PFSK-1 (cell line): ENCODE data around the gene TAX1BP1.

ENCODE experiments used
- FOXP2 ChIP-seq: optimal IDR thresholded peaks from 2 replicates; pipeline ENCODE3; 2011; ENCODE audit warnings: borderline replicate concordance, control low read depth, inconsistent platforms; ENCODE audit not compliant: insufficient read depth; ENCODE audit errors: extremely low read length, extremely low read depth
- POLR2AphosphoS5 ChIP-seq: IDR thresholded peaks from 2 replicates; pipeline ENCODE4 v1.6.1; 2012; ENCODE audit warnings: low read depth, mild to moderate bottlenecking, control low read depth, low read length, moderate library complexity
- SIN3A ChIP-seq: IDR thresholded peaks from 2 replicates; pipeline ENCODE4 v1.6.1; 2012; ENCODE audit warnings: mild to moderate bottlenecking, low read length, moderate library complexity, borderline replicate concordance; ENCODE audit not compliant: insufficient read depth
- TAF1 ChIP-seq: IDR thresholded peaks from 2 replicates; pipeline ENCODE4 v1.6.1; 2012; ENCODE audit warnings: low read length, control low read depth, borderline replicate concordance; ENCODE audit not compliant: insufficient read depth
- TF ChIP-seq, protein P1 (sequence below), 2 experiments: IDR thresholded peaks; 2 replicates each; pipeline versions ENCODE4 v1.6.1 to v1.8.0; 2011 to 2012; ENCODE audit warnings: low read depth in 2 of 2, low read length in 2 of 2, control low read depth in 1 of 2, inconsistent platforms in 1 of 2, mild to moderate bottlenecking in 1 of 2, moderate library complexity in 1 of 2; ENCODE audit not compliant: insufficient read depth in 1 of 2

TAX1BP1 gene

DNA sequence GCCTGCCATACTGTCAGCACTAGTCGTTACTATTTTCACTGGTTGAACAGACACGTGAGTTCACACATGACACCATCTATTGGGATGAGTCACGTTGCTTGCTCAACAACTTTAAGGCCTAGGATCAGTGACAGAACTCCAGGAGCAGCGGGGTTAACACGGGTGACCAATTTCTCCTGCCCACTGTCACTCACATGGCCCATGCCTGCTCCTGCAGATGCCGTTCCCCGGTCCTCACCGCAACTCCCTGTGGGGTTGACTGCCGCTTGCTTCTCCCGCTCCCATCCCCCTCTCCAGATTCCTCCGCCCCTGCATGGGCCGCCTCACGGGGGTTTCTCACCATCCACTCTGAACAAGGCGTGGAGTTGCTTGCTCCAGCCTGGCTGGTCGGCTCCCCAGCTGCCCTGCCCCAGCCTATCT is 128.2 kb downstream of the TAX1BP1 start:
- no peak for TF ChIP-seq SIN3A
- TF ChIP-seq FOXP2 = no peak
- TF ChIP-seq TAF1 = no peak
- TF ChIP-seq, protein P1, sequence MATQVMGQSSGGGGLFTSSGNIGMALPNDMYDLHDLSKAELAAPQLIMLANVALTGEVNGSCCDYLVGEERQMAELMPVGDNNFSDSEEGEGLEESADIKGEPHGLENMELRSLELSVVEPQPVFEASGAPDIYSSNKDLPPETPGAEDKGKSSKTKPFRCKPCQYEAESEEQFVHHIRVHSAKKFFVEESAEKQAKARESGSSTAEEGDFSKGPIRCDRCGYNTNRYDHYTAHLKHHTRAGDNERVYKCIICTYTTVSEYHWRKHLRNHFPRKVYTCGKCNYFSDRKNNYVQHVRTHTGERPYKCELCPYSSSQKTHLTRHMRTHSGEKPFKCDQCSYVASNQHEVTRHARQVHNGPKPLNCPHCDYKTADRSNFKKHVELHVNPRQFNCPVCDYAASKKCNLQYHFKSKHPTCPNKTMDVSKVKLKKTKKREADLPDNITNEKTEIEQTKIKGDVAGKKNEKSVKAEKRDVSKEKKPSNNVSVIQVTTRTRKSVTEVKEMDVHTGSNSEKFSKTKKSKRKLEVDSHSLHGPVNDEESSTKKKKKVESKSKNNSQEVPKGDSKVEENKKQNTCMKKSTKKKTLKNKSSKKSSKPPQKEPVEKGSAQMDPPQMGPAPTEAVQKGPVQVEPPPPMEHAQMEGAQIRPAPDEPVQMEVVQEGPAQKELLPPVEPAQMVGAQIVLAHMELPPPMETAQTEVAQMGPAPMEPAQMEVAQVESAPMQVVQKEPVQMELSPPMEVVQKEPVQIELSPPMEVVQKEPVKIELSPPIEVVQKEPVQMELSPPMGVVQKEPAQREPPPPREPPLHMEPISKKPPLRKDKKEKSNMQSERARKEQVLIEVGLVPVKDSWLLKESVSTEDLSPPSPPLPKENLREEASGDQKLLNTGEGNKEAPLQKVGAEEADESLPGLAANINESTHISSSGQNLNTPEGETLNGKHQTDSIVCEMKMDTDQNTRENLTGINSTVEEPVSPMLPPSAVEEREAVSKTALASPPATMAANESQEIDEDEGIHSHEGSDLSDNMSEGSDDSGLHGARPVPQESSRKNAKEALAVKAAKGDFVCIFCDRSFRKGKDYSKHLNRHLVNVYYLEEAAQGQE (IDR thresholded peaks at IDR 0.05; ENCODE audit: insufficient read depth in 1 of 2, low read depth in 2 of 2, low read length in 2 of 2) = no peak
- no peak for TF ChIP-seq POLR2AphosphoS5

DNA sequence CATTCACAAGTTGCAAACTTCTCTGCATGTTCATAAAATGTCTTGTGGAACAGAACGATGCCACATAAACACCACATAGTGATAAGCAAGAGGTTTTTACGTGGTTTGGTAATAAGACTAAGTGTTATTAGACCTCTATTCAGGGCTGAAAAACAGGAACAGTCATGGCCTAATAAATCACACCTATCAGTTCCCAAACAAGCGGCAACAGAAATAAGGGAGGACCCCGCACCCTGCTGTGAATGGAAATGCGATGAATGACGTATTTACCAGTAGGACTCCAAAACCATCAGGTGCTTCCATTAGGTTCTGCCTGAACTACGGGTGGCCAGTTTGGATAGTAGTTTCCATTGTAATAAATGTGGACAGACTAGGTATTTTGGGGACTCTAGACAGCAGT is 129.1 kb downstream of the TAX1BP1 start:
- TF ChIP-seq, protein P1 (IDR thresholded peaks at IDR 0.05; ENCODE audit: insufficient read depth in 1 of 2, low read depth in 2 of 2, low read length in 2 of 2) = no peak
- no peak for TF ChIP-seq POLR2AphosphoS5
- TF ChIP-seq FOXP2 = no peak
- no peak for TF ChIP-seq SIN3A
- TF ChIP-seq TAF1 = no peak

DNA sequence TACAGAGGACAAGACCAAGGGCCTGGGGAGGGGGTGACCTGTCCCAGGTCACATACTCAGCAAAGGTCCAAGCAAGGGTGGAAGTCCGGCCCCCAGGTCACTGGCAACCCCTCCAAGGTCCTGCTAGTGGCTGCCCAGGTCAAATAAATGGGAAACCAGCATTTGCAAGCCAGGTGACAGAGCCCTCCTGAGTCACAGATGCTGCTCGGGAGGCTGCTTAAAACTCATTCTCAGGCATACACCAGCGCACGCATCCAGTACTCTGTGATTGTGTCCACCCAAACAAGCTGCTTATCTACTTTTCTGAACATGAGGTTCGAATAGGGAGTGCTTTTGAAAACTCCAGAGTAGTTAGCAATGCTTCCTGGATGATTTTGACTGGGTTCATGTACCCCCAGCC is 130.6 kb downstream of the TAX1BP1 start:
- TF ChIP-seq FOXP2 (no peak), SIN3A (no peak), POLR2AphosphoS5 (no peak), TAF1 (no peak)
- TF ChIP-seq, protein P1 (IDR thresholded peaks at IDR 0.05; ENCODE audit: insufficient read depth in 1 of 2, low read depth in 2 of 2, low read length in 2 of 2) = no peak

DNA sequence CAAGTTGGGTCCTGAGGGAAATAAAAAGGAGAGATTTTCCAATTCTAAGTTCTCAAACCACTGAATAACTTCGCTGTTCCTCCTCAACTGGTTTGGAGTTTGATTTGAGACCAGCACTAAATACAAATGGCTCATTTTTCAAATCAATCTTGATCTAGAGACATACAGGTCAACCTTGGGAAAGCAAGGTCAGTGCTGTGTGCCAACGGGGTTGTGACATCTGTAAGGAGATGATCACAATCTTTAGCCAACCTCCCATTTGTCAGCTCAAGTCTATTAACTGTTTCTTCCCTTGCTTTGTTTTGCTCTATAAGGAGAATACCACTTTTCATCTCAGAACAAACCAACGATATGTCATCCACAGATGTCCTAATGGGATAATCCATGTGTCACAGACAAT is 131.1 kb downstream of the TAX1BP1 start:
- no peak for TF ChIP-seq SIN3A
- no peak for TF ChIP-seq FOXP2
- TF ChIP-seq TAF1 = no peak

DNA sequence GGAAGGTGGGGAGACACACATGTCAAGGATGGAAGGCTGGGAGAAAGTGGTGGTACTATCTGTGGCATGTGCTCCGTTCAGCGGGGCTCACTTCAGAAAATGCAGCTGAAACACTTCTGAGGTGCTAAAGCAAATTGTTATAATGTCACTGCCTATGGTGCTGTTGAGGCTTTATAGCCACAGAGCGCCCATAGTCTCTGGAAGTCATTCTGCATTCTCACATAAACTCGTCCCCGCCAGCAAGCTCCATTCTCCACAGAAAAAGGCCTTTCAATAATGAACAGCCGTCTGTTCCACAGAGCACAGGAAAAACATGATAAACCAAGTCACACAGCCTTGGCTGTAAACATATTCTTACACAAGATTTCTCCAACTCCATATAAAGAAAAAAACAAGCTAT is 131.9 kb downstream of the TAX1BP1 start:
- no peak for TF ChIP-seq SIN3A

DNA sequence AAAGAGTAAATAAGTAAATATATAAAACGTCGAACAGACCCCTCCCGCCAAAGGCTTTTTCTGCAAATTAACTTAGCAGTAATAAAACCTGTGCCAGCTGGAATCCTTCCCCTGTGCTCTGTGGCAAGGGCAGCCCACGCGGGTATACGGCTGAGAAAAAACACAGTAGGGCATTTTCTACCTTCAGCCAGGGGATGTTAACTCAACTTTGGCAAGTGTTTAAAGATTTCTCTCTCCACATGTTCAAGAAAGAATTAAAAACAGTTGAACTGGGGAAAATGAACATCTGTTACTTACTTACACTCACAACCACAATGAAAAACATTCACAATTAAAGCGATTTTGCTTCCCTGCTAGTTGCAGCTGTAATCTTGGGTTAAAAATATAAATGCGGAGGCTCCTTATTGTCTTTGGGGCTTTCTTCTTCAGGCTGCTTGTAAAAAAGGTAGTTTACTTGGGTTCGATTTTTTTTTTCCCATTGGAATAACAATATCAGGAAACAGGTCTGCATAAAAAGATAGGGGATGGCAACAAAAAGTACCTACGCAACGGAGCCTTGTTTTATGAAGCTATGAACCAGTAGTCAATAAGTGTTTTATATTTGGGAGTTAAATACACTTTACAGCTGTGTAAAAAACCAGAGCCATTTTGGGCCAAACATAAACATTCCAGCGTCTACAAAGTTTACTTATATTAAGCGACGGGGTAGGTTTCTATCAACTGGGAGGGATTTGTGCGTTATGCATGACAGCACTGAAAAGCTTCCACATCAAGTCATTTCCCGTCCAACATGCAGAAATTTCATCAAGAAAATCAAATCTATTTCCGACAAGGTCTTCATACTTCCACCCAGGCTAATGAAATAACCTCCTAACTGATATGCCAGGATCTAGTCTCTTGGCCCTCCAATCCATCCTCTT is 132.7 kb downstream of the TAX1BP1 start:
- no peak for TF ChIP-seq FOXP2
